DOHH2 (cell line): Measurements from ENCODE around the gene USP49.
A peak's percentile ranks its signal among the peaks of the same experiment; 100 is the strongest.

ENCODE experiments used
- H3F3A ChIP-seq: fragments of 200-600 bp; sonication (generic), shearing (Covaris generic); 2 replicates; pipeline ENCODE4 v1.6.0; 2016; ENCODE audit warnings: antibody characterized with exemption, mild to moderate bottlenecking; ENCODE audit not compliant: control insufficient read depth, insufficient read depth
- H3K27ac ChIP-seq: fragments of 200-600 bp; sonication (generic); 2 replicates; pipeline ENCODE4 v1.5.1; 2014; ENCODE audit warnings: low read depth, mild to moderate bottlenecking, low read length, moderate library complexity
- H3K27me3 ChIP-seq: fragments of 200-600 bp; sonication (generic); 2 replicates; pipeline ENCODE4 v1.6.1; 2014; ENCODE audit warnings: mild to moderate bottlenecking, low read length, mixed read lengths; ENCODE audit not compliant: control insufficient read depth
- H3K36me3 ChIP-seq: fragments of 200-600 bp; sonication (generic); 2 replicates; pipeline ENCODE4 v1.6.1; 2014; ENCODE audit warnings: mild to moderate bottlenecking, low read length, moderate library complexity, mixed read lengths; ENCODE audit not compliant: control insufficient read depth
- H3K4me1 ChIP-seq: fragments of 200-600 bp; sonication (generic); 2 replicates; pipeline ENCODE4 v1.6.1; 2014; ENCODE audit warnings: mild to moderate bottlenecking, low read length, mixed read lengths; ENCODE audit not compliant: control insufficient read depth
- H3K4me2 ChIP-seq: fragments of 200-600 bp; sonication (generic); 2 replicates; pipeline ENCODE4 v1.6.0; 2014; ENCODE audit warnings: mild to moderate bottlenecking, low read length, moderate library complexity
- H3K4me3 ChIP-seq: fragments of 200-600 bp; sonication (generic); 2 replicates; pipeline ENCODE4 v1.5.1; 2014; ENCODE audit warnings: mild to moderate bottlenecking, low read length, mixed read lengths
- H3K79me2 ChIP-seq: fragments of 200-600 bp; sonication (generic); 2 replicates; pipeline ENCODE4 v1.6.1; 2014; ENCODE audit warnings: mild to moderate bottlenecking, low read length, mixed read lengths; ENCODE audit not compliant: control insufficient read depth
- H3K9me2 ChIP-seq: fragments of 200-600 bp; sonication (generic); replicated peaks from 2 replicates; pipeline ENCODE4 v1.6.1; 2014; ENCODE audit warnings: mild to moderate bottlenecking, low read length, mixed read lengths; ENCODE audit not compliant: control insufficient read depth
- H3K9me3 ChIP-seq: fragments of 200-600 bp; sonication (generic); 2 replicates; pipeline ENCODE4 v1.6.1; 2014; ENCODE audit warnings: antibody characterized with exemption, low read length, mixed read lengths; ENCODE audit not compliant: control insufficient read depth, insufficient read depth
- H4K20me1 ChIP-seq: fragments of 200-600 bp; sonication (generic); 2 replicates; pipeline ENCODE4 v1.6.0; 2014; ENCODE audit warnings: low read depth, mild to moderate bottlenecking, antibody characterized with exemption, low read length, moderate library complexity; ENCODE audit not compliant: control insufficient read depth, insufficient read depth
- EZH2phosphoT487 ChIP-seq: fragments of 200-600 bp; sonication (generic); IDR thresholded peaks from 2 replicates; pipeline ENCODE4 v1.6.1; 2017; ENCODE audit warnings: borderline replicate concordance, mild to moderate bottlenecking, antibody characterized with exemption, low read length, moderate library complexity, mixed read lengths
- TF ChIP-seq, protein P1 (sequence below): fragments of 200-600 bp; sonication (generic); IDR thresholded peaks from one replicate; pipeline ENCODE4 v1.5.1; 2014; ENCODE audit warnings: antibody characterized with exemption, mild to moderate bottlenecking, low read depth, low read length; ENCODE audit not compliant: poor library complexity, severe bottlenecking

Gene USP49

DNA sequence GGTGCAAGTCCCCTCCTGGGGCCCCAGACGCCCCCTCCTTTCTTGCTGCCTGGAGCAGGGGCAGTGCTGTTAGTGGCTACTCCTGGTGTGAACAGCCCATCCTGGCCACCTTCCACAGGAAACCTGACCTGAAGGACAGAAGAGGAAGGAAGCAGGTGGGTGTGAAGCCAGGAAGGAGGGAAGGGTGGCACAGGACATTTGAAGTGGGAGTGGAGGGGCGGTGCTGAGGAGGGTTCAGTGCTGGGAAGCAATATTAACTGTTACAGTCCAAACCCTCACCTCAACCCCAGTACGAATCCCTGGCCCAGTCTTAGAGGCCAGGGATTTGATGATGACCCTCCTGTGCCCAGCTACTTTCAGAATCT lies 113.8 kb downstream of the USP49 start:
- peak overlapping the region; percentile 87 for H3K4me3 ChIP-seq
- H3K4me2 ChIP-seq, result peak overlapping the region; percentile 87
- TF ChIP-seq, protein P1, sequence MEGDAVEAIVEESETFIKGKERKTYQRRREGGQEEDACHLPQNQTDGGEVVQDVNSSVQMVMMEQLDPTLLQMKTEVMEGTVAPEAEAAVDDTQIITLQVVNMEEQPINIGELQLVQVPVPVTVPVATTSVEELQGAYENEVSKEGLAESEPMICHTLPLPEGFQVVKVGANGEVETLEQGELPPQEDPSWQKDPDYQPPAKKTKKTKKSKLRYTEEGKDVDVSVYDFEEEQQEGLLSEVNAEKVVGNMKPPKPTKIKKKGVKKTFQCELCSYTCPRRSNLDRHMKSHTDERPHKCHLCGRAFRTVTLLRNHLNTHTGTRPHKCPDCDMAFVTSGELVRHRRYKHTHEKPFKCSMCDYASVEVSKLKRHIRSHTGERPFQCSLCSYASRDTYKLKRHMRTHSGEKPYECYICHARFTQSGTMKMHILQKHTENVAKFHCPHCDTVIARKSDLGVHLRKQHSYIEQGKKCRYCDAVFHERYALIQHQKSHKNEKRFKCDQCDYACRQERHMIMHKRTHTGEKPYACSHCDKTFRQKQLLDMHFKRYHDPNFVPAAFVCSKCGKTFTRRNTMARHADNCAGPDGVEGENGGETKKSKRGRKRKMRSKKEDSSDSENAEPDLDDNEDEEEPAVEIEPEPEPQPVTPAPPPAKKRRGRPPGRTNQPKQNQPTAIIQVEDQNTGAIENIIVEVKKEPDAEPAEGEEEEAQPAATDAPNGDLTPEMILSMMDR, result no peak
- no peak for TF ChIP-seq EZH2phosphoT487
- no peaks in the 10 kb centered on the region for H3K9me3 ChIP-seq
- no peak overlapping the region for H3K27ac ChIP-seq
- no peaks in the 10 kb centered on the region for H4K20me1 ChIP-seq
- peaks cover 12% of the 10 kb centered on the region for H3F3A ChIP-seq
- peaks cover 12% of the 10 kb centered on the region for H3K79me2 ChIP-seq
- no peaks in the 10 kb centered on the region for H3K36me3 ChIP-seq
- peaks cover 4% of the 10 kb centered on the region for H3K27me3 ChIP-seq
- H3K4me1 ChIP-seq, result peaks cover 44% of the 10 kb centered on the region
- no peaks in the 10 kb centered on the region for H3K9me2 ChIP-seq

DNA sequence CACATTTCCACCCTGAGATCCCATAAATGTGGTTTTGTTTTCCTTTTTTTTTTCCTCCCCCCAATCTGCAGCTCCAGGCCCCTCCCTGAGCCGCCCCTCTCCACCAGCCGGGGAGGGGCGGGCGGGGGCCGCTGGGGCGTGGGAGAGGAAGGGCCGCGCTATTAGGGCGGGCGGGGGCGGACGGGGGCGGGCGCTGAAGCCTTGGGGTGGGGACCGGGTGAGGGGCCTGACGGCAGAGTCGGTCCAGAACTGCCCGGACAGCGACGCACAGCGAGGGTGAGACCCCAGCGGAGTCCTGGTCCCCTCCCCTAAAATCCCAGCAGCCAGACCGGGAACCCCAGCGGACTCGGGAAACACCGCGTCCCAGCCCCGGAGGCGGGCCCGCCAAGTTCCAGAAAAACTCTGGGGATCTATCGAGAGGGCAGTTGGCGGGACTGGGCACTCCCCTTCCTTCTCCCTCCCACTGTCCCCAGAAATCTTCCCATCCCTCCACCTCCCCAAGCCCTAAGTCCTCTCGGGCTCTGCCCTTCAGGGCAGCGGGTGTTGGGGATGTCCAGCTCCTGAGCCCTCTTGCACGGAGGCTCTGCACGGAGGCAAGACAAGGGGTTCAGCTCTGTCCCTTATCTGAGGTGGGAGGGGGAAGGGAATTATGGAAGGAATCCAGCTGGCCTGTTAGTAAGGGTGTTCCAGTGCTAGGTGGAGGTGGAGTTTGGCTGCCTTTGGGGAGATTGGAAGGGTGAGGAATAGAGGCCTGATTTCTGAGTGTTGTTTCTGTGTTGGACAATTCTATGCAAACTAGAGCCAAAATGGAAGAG lies 114.4 kb downstream of the USP49 start, which contains the start of gene PRICKLE4:
PRICKLE4 (plus strand) TSS at position 232 of the 815 bp plus-strand sequence. CDS start 2,692 bp downstream, outside the sequence.
- Histone ChIP-seq H3K27ac (no peak within 1 kb of the TSS), H3K9me3 (no peaks in the 10 kb centered on the region), H3F3A (peaks cover 12% of the 10 kb centered on the region), H3K4me1 (peaks cover 38% of the 10 kb centered on the region), H4K20me1 (no peaks in the 10 kb centered on the region), H3K27me3 (peaks cover 4% of the 10 kb centered on the region), H3K79me2 (peaks cover 8% of the 10 kb centered on the region), H3K4me2 (peak within 1 kb of the TSS; percentile 87), H3K36me3 (peaks cover 1% of the 10 kb centered on the region), H3K4me3 (peak within 1 kb of the TSS; percentile 87), H3K9me2 (no peaks in the 10 kb centered on the region)
- TF ChIP-seq, protein P1, result no peak
- no peak for TF ChIP-seq EZH2phosphoT487

DNA sequence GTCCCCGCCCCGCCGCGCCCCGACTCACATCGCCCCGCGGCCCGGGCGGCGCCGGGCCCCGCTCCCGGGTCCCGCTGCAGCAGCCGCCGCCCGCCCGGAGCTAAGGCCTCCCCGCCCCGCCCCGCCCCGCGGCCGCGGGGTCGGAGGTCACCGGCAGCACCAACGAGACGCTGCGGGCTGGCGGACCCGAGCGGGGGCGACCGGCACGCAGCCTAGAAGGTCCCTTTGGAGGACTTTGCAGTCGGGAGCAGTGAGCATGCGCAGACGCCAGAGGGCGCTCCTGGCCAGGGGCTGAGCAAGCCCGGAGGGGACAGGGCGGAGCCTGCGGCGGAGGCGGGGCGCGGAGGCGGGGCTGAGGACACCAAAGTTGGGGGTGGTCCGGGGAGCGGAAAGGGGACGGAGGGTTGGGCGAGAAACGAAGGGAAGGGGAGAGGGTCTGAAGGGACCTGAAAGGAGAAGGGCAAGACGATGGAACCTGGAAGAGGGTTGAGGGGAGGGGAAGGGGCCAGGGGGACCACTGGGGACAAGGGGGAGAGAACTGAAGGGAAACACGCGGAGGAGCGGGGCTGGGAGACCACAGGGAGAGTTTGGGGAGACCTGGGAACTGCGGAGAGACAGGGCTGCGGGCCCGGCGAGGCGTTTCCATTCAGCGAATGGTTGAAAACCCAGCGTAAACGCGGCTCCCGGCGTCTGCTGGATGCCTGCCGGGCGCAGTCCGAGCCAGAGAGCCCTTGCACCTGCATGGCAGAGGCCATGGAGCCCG lies 115.2 kb downstream of the USP49 start, which contains the start of gene FRS3:
FRS3 (minus strand) TSS at position 113 of the 763 bp plus-strand sequence. CDS start 2,913 bp downstream, outside the sequence.
- no peak for TF ChIP-seq EZH2phosphoT487
- TF ChIP-seq, protein P1, result peak; percentile 88
- Histone ChIP-seq H3K27ac (no peak within 1 kb of the TSS), H3K9me3 (no peaks in the 10 kb centered on the region)

More for the DNA sequence above, 115.2 kb downstream of the USP49 start, which contains the start of gene FRS3:
- peaks cover 12% of the 10 kb centered on the region for H3F3A ChIP-seq
- no peaks in the 10 kb centered on the region for H4K20me1 ChIP-seq
- H3K79me2 ChIP-seq, result peaks cover 7% of the 10 kb centered on the region
- H3K36me3 ChIP-seq, result peaks cover 9% of the 10 kb centered on the region
- no peaks in the 10 kb centered on the region for H3K9me2 ChIP-seq
- H3K4me1 ChIP-seq, result peaks cover 30% of the 10 kb centered on the region
- H3K4me2 ChIP-seq, result peak within 1 kb of the TSS; percentile 87
- peaks cover 4% of the 10 kb centered on the region for H3K27me3 ChIP-seq
- H3K4me3 ChIP-seq, result peak within 1 kb of the TSS; percentile 87
